KG1 (cell line): ENCODE data around the gene SLCO1B3.
"Not testable (repeated sequence)": the region's sequence is repeated elsewhere in the genome, so short reads cannot be mapped to it uniquely, and the experiment has no call there.

Source experiments
- DNase-seq: peaks from one replicate; lab custom pipeline; 2025; lab: John Stamatoyannopoulos, UW

The SLCO1B3 gene, protein sequence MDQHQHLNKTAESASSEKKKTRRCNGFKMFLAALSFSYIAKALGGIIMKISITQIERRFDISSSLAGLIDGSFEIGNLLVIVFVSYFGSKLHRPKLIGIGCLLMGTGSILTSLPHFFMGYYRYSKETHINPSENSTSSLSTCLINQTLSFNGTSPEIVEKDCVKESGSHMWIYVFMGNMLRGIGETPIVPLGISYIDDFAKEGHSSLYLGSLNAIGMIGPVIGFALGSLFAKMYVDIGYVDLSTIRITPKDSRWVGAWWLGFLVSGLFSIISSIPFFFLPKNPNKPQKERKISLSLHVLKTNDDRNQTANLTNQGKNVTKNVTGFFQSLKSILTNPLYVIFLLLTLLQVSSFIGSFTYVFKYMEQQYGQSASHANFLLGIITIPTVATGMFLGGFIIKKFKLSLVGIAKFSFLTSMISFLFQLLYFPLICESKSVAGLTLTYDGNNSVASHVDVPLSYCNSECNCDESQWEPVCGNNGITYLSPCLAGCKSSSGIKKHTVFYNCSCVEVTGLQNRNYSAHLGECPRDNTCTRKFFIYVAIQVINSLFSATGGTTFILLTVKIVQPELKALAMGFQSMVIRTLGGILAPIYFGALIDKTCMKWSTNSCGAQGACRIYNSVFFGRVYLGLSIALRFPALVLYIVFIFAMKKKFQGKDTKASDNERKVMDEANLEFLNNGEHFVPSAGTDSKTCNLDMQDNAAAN

DNA sequence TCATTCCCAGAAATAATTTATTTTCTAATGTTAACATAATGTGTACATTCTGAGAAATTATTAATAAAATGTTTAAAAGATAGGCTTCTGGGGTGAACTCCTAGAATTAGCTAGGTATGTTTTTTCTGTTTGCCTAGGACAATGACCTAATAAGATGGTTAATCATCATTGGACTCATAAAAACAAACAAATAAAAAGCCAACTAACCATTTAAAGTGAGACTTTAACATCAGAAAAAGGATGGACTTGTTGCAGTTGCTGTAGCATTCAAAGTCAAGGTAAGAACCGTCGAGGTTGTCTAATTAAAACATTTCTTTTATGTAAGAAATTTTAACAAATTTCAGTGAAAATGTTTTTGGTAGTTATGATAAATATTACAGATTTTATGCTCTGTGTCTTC is at the start of gene SLCO1B3:
Gene SLCO1B3, plus strand, starts transcription at position 219 of the 400 bp plus-strand sequence. CDS start 5,034 bp downstream, outside the sequence.
- no peak for DNase-seq

DNA sequence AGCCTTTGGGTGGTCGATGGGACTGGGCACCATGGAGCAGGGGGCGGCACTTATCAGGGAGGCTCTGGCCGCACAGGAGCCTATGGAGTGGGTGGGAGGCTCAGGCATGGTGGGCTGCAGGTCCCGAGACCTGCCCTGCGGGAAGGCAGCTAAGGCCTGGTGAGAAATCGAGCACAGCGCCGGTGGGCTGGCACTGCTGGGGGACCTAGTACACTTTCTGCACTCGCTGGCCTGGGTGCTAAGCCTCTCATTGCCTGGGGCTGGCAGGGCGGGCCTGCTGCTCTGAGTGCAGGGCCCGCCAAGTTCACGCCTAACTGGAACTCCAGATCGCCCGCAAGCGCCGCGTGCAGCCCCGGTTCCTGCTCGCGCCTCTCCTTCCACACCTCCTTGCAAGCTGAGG is 33.1 kb upstream of the SLCO1B3 start:
- no peak for DNase-seq

DNA sequence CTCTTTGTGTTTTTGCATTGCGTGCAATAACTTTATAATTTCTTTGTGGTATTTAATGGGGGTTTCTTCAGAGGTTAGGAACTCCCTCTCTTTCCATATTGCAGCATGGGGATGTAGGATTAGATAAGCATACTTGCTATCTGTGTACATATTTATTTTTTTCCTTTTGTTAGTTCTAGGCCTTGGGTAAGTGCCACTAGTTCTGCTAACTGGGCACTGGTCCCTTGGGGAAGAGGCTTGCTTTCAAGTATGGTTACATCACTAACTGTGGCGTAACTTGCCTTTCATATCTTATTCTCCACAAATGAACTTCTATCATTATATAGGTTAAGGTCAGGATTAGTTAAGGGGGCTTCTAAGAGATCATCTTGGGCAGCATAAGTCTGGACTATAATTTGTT is 31.5 kb upstream of the SLCO1B3 start:
- DNase-seq = no peak

DNA sequence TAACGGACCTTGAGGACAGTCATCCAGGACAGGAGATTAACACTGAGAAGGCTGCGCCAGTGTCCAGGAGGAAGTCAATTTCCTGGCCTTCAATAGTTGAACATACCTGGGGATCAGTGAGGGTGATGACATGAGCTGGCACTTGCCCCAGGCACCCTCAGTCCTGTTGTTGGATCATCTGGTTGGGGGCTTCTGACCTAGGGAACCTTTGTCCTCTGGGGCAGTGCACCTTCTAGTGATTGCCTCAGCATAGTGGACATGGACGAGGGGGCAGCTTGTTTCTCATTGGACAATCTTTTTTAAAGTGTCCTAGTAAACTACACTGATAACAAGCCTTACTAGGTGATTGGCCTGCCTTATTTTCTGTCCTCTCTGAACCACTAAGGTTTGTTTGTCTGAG is 30.5 kb upstream of the SLCO1B3 start:
- not testable (repeated sequence) for DNase-seq

DNA sequence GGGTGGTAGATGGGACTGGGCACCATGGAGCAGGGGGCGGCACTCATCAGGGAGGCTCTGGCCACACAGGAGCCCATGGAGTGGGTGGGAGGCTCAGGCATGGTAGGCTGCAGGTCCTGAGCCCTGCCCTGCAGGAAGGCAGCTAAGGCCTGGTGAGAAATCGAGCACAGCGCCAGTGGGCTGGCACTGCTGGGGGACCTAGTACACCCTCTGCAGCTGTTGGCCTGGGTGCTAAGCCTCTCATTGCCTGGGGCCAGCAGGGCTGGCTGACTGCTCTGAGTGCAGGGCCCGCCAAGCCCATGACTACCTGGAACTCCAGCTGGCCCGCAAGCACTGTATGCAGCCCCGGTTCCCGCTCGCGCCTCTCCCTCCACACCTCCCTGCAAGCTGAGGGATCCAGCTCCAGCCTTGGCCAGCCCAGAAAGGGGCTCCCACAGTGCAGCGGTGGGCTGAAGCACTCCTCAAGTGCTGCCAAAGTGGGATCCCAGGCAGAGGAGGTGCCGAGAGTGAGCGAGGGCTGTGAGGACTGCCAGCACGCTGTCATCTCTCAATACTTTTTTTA is 26.6 kb upstream of the SLCO1B3 start:
- DNase-seq = not testable (repeated sequence)

DNA sequence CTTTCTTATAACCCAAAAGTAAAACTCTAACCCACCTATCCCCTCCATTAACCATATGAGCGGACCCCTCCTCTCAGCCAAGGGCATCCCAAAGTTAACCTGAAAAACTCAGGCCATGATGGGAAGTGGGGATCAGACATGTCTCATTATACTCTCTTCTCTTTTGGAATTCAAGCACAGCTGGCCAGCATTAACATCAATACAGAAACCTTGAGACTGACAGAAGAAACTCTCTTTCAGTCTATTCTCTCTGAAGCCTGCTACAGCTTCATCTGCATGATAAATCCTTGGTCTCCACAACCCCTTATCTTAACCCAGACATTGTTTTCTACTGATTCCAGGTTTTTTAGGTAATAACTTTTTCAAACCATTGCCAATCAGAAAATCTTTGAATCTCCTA is 17.5 kb upstream of the SLCO1B3 start:
- DNase-seq = no peak

DNA sequence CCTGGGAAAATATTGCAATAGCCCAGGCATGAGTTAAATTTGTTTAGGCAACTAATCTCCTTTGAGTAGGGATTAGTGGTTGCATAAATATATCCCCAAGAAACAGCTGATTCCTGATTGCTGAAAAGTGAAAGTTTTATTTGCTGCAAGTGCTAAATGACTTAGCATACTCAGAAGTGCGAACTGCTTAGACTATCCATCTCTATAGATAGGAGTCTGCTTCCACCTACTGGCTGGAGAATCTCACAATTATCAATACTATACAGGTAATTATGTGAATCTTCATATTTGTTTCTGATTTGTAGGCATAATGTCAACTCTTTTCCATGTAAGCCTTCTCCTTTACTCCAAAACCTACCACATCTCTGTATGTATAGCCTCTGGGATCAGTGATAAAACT is 12.0 kb upstream of the SLCO1B3 start:
- DNase-seq = no peak

DNA sequence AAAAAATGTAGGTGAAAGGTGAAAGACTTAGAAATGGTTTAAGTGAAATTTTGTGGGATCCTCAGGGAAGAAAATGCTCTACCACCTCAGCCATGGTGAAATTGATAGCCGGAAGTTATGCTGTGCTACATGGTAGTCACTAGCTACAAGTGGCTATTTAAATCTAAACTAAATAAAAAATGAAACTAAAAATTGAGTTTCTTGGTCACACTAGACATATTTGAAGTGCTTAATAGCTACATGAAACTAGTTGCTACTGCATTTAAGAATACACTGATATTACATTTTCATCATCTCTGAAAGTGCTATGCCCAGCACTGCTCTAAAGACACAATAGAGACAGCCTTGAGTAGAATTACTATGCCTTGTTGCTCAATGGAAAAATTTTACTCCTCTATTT is 10.3 kb upstream of the SLCO1B3 start:
- DNase-seq = no peak

DNA sequence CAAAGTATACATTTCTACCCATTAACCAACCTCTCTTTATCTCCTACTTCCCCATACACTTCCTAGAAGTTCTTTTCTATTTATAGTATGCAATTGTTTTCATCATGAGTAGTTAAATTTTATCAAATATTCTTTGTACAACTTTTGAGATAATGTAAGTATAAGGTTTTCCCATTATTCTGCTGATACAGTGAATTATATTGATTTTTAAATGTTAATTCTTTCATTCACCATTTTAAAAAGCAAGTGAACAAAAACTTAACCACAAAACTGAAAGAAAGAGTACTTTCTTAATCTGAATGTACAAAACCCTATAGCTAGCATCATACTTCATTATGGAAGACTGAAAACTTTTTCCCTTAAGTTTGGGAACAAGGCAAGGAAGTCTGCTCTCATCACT is 9.5 kb upstream of the SLCO1B3 start:
- no peak for DNase-seq

DNA sequence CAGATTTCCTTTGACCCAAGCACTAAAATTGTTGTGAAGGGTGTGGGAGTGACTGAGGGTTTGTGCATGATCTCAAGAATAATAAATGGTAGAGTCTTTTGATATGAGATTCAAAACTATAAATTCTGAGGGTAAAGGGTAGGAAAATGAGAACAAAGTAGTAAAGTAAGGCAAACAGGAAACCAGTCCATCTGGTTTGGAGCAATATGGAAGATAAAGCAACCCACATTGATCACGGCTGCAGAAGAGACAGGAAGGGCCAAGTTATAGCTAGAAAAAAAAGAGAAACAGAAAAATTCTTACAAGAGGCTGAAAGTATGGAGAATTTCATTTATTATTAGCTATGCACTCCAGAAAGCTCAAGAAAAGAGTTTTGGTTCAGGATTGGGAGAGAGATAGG is 4.6 kb upstream of the SLCO1B3 start:
- no peak for DNase-seq

DNA sequence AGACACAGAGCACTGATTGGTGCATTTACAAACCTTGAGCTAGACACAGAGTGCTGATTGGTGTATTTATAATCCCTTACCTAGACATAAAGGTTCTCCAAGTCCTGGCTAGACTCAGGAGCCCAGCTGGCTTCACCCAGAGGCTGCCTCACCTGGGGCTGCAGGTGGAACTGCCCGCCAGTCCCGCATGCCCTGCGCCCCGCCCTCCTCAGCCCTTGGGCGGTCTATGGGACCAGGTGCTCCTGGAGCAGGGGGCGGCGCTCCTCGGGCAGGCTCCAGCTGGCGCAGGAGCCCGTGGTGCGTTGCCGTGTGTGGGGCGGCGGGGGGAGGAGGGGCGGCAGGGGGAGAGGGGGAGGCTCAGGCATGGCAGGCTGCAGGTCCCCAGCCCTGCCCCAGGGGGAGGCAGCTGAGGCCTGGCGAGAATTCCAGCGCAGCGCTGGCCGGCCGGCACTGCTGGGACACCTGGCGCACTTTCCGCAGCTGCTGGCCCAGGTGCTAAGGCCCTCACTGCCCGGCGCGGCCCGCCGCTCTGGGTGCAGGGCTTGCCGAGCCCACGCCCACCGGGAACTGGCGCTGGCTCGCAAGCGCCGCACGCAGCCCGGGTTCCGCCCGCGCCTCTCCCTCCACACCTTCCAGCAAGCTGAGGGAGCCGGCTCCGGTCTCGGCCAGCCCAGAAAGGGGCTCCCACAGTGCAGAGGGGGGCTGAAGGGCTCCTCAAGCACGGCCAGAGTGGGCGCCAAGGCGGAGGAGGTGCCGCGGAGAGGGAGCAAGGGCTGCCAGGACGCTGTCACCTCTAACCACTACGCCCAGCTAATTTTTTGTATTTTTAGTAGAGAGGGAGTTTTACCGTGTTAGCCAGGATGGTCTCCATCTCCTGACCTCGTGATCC is 3.1 kb upstream of the SLCO1B3 start:
- no peak for DNase-seq

DNA sequence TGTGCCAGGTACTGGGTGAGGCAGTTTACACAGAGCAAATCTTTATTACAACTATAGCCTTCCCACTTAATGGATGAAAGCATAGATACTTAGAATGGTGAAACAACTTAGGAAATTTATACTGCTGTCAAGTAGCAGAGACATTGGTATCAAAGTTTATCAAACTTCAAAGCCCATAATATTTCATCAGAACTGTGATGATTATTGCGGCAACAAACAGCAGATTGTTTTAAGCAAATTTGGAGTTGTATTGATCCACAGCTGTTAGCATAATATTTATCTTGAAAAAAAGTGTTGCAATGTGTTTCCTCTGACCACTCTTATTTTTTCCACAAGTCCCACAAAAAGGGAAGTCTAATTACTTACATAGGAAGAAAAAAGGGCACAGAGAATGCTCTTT is 2.0 kb upstream of the SLCO1B3 start:
- DNase-seq = no peak

DNA sequence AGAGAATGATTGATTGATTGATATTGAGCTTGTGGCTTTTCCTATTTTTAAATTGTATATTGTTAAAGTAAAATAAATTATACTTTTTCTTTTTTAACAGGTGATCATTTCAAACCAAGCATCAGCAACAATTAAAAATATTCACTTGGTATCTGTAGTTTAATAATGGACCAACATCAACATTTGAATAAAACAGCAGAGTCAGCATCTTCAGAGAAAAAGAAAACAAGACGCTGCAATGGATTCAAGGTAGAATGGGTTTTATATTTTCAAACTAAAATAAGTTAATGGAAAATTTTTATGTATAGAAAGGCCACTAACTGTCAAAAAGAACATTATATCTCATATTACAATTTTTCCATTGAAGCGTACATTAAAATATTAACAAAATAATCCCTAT is 5.1 kb downstream of the SLCO1B3 start:
- no peak for DNase-seq

DNA sequence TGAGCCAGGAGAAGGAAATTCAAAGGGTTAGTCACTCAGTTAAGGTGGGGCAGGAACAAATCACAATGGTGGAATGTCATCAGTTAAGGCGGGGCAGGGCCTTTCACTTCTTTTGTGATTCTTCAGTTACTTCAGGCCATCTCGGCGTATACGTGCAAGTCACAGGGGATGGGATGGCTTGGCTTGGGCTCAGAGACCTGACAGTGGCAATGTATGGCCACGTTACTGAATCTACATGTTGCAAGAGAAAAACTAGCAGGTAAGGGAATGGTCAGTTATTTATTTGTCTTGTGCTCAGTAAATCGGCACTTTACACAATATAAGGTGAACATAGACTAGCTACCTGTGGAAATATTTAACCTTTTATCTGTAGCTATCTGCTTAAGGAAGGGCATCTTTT is 11.9 kb downstream of the SLCO1B3 start:
- DNase-seq = no peak

DNA sequence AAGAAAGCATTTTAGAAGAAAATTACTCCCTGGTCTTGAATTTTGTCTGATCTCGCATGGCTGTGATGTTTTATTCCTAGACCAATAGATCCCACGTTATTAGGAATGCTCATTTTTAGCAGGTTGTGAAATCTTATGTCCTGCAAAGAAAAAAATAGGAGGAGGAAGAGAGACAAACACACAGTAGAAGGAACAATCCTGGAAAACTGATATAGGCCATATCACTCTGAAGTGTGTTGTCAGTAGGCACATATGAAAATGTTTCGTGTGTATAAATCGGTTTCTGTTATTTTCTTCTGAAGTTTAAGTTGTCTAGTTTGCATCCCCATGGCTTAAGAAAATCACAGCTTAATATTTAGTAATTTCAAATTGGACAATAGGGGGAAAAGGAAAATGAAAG is 12.4 kb downstream of the SLCO1B3 start:
- no peak for DNase-seq

DNA sequence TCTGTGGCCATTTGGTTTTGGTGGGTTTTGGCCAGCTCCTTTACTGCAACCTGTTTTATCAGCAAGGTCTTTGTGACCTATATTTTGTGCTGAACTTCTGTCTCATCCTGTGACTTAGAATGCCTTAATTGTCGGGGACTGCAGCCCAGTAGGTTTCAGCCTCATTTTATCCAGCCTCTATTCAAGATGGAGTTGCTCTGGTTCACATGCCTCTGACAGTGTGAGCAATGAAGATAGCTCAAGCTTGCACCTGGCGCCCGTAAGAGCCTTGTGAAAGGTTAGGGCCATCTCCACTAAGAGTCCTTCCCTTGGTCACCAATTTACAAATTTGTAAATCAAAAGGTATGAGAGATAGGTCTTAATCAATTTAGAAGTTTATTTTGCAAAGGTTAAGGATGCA is 19.4 kb downstream of the SLCO1B3 start:
- no peak for DNase-seq

DNA sequence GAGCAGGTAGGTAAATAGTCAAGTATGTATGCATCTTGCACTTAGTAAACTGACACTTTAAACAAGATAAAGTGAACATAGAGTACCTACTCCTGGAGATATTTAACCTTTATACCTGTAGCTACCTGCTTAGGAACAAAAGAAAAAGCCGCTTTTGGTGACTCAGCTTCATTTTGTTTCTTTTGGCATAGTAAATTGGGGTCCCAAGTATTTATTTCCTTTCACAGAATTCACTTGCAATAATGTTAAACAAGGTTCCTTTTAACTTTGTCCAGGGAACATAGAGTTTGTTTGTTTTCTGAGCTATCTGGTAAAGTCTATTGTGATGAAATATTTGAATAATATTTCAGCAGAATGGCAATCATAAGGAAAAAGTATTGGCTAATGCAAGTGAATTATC is 20.0 kb downstream of the SLCO1B3 start:
- no peak for DNase-seq

DNA sequence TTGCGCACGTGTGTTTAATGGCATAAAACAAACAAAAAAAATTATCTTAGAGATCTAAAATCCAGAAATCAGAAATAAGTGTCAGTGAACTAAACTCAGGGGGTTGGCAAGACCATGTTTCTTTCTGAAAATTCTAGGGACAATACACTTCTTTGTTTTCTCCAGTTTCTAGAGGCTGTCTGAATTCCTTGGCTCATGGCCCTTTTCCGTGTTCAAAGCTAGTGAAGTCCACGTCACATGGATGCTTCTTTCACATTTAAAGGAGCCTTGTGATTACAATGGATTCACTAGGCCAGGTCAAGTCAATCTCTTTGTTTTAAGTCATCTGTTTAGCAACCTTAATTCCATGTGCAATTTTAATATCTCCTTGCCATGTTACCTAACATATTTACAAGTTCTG is 22.4 kb downstream of the SLCO1B3 start:
- no peak for DNase-seq

DNA sequence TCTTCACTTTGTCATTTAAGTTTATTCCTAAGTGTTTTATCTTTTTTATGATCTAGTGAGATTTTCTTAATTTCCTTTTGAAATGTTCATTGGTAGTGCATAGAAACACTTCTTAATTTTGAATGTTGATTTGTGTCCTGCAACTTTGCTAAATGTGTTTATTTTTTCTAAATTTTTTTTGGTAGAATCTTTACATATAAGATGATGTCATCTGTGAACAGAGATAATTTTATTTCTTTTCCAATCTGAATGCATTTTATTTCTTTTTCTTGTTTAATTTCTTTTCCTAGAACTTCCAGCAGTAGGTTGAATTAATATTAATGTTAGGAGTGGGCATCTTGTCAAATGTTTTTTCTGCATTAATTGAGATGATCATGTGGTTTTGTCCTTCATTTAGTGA is 42.1 kb downstream of the SLCO1B3 start:
- no peak for DNase-seq

DNA sequence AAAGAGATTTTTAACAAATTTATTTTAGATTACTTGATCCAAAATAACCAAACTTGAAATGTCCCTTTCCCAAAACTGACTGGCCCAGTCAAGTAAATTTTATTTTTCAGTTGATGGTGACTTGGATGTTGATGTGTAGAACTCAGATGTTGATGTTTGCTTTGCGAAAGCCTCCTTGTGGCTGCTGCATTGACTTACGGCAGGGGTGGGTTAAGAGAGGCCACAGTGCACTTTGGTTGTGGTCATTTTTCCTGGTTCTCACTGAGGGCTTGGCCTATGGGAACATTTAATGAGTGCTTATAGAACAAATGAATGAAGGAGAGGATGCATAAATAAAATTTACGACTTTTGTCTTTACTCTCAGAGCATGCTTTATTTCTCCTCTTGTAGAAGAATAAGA is 52.6 kb downstream of the SLCO1B3 start:
- no peak for DNase-seq

DNA sequence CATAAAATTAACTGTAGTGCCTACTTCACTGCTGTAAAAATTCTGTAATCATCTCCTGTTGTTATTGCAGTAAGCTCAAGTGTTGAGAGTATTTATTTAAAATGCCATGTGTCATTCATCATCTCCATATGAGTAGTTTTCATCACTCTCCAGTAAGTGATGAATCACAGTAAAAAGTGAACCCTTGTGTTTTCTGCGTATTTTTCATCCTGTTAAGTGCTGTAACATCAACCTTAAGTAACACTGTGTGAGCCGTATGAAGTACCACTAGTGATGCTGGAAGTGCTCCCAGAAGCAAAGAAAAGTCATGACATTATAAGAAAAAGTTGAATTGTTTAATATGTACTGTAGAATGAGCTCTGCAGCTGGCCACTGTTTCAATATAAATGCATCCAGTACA is 55.4 kb downstream of the SLCO1B3 start:
- DNase-seq = no peak

DNA sequence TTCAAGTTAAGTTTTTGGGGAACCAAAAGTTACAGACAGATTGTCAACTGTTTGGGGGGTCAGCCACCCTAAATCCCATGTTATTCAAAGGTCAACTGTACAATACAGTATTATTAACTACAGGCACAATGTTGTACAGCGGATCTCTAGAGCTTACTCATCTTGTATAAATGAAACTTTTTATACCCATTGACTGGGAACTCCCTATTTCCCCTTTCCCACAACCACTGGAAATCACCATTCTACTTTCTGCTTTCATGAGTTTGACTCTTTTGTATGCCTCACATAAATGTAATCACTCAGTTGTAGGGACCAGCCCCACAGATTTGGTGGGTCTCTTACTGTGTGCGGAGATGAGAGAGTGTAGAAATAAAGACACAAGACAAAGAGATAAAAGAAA is 57.8 kb downstream of the SLCO1B3 start:
- DNase-seq = no peak
